PC-9 (cell line): ENCODE results near the gene PFKFB1. TPM values are rescaled to one million over a fixed set of nuclear protein-coding genes. Genes with fewer than 3 reads are reported as not detected.

Source experiments
- BruUV-seq: library from RNA; stranded (reverse); fragments of 400-500 nt; replicated peaks from 2 replicates; lab custom pipeline; 2021; lab: Mats Ljungman, UMichigan
- CTCF ChIA-PET: fragments of 300-600 bp; sonication (Branson Sonifier 250); formaldehyde crosslinking; loops from one replicate; lab custom pipeline; 2022; ENCODE audit warnings: antibody characterized with exemption; lab: Charles Lee
- POLR2A ChIA-PET: fragments of 300-600 bp; sonication (Branson Sonifier 250); formaldehyde crosslinking; loops from one replicate; lab custom pipeline; 2022; ENCODE audit warnings: antibody characterized with exemption; ENCODE audit not compliant: unreplicated experiment; lab: Charles Lee
- DNase-seq, 2 experiments: peaks; one replicate each; pipeline versions ENCODE4 v3.0.0 to v3.0.0-alpha.2; 2015 to 2022; ENCODE audit warnings: mixed read lengths in 1 of 2
- H2AFZ ChIP-seq: fragments of 200-600 bp; sonication (generic); 2 replicates; pipeline ENCODE4 v1.8.1; 2017; ENCODE audit warnings: antibody characterized with exemption
- H3F3A ChIP-seq: fragments of 200-600 bp; sonication (generic); 2 replicates; pipeline ENCODE4 v1.8.1; 2017; ENCODE audit warnings: antibody characterized with exemption, mild to moderate bottlenecking, low read depth; ENCODE audit not compliant: insufficient read depth
- H3K27ac ChIP-seq: fragments of 200-600 bp; sonication (generic); 2 replicates; pipeline ENCODE4 v1.6.1; 2016; ENCODE audit warnings: mixed run types
- H3K27me3 ChIP-seq: fragments of 200-600 bp; sonication (generic); 2 replicates; pipeline ENCODE4 v1.6.1; 2016; ENCODE audit warnings: low read depth, mixed run types; ENCODE audit not compliant: insufficient read depth
- H3K36me3 ChIP-seq: fragments of 200-600 bp; sonication (generic); 2 replicates; pipeline ENCODE4 v1.6.1; 2016; ENCODE audit warnings: low read depth, mixed run types
- H3K4me1 ChIP-seq: fragments of 200-600 bp; sonication (generic); replicated peaks from 2 replicates; pipeline ENCODE4 v1.6.1; 2016; ENCODE audit warnings: mixed run types; ENCODE audit not compliant: insufficient read depth
- H3K4me2 ChIP-seq: fragments of 200-600 bp; sonication (generic); 2 replicates; pipeline ENCODE4 v1.6.1; 2017; ENCODE audit warnings: mixed run types
- H3K4me3 ChIP-seq: fragments of 200-600 bp; sonication (generic); 2 replicates; pipeline ENCODE4 v1.6.1; 2016; ENCODE audit warnings: mixed run types
- H3K79me2 ChIP-seq: fragments of 200-600 bp; sonication (generic); 2 replicates; pipeline ENCODE4 v1.6.1; 2017; ENCODE audit warnings: low read depth, mixed run types
- H3K9me2 ChIP-seq: fragments of 200-600 bp; sonication (generic); 2 replicates; pipeline ENCODE4 v1.8.1; 2017; ENCODE audit warnings: mild to moderate bottlenecking; ENCODE audit not compliant: insufficient read depth
- H3K9me3 ChIP-seq: fragments of 200-600 bp; sonication (generic); 2 replicates; pipeline ENCODE4 v1.8.1; 2016; ENCODE audit warnings: low read depth; ENCODE audit not compliant: insufficient read depth
- H4K20me1 ChIP-seq: fragments of 200-600 bp; sonication (generic); 2 replicates; pipeline ENCODE4 v1.8.1; 2017; ENCODE audit not compliant: insufficient read depth
- CTCF ChIP-seq: fragments of 200-600 bp; sonication (generic); conservative IDR thresholded peaks from 2 replicates; pipeline ENCODE4 v1.6.1; 2017; ENCODE audit warnings: mixed run types, antibody characterized with exemption, mild to moderate bottlenecking, moderate library complexity
- EZH2 ChIP-seq: fragments of 200-600 bp; sonication (generic); IDR thresholded peaks from 2 replicates; pipeline ENCODE4 v1.8.0; 2017; ENCODE audit warnings: antibody characterized with exemption, low read depth
- intact Hi-C: fragments of 100-400 bp; cut with micrococcal nuclease; formaldehyde crosslinking; loops from one replicate; pipeline ENCODE4 v1.10.0; 2022; ENCODE audit not compliant: unreplicated experiment
- total RNA-seq: library from RNA; stranded (reverse); gene quantifications from 2 replicates; pipeline ENCODE4 v1.2.3, GENCODE V29; 2021

PFKFB1 gene
- total RNA-seq, 1 experiment from 2014 or later: 0.74 TPM

- no peak for TF ChIP-seq CTCF
- TF ChIP-seq EZH2: no peak
- no TSS peak for BruUV-seq
- Histone ChIP-seq H3F3A (no peaks in the 10 kb centered on the region), H3K27ac (no peak overlapping the region), H3K36me3 (no peaks in the 10 kb centered on the region), H2AFZ (no peak overlapping the region), H3K4me3 (no peak overlapping the region), H3K4me1 (no peaks in the 10 kb centered on the region), H4K20me1 (no peaks in the 10 kb centered on the region), H3K4me2 (no peak overlapping the region), H3K79me2 (no peaks in the 10 kb centered on the region), H3K9me3 (no peaks in the 10 kb centered on the region), H3K9me2 (no peaks in the 10 kb centered on the region), H3K27me3 (no peaks in the 10 kb centered on the region)
- intact Hi-C loops: no loop called here
- DNase-seq: peak in 1 of 2 experiments; percentile 35
- POLR2A ChIA-PET: no interaction called here
- CTCF ChIA-PET: no interaction called here
Measured at GRCh38 chrX:55026143-55026542, 32.2 kb upstream of the PFKFB1 start.

- Histone ChIP-seq H3K4me2 (no peak overlapping the region), H3K9me2 (no peaks in the 10 kb centered on the region), H4K20me1 (no peaks in the 10 kb centered on the region), H3K4me3 (no peak overlapping the region), H3K27ac (no peak overlapping the region), H3K27me3 (no peaks in the 10 kb centered on the region), H3K36me3 (no peaks in the 10 kb centered on the region), H3K4me1 (peaks cover 12% of the 10 kb centered on the region), H2AFZ (no peak overlapping the region), H3F3A (peaks cover 2% of the 10 kb centered on the region; the same call in 1 of the 2 replicates), H3K9me3 (no peaks in the 10 kb centered on the region), H3K79me2 (no peaks in the 10 kb centered on the region)
- POLR2A ChIA-PET: no interaction called here
- DNase-seq: no peak
- intact Hi-C loops: no loop called here
- BruUV-seq: no TSS peak
- TF ChIP-seq EZH2: no peak
- TF ChIP-seq CTCF: no peak
- CTCF ChIA-PET: no interaction called here
Measured at GRCh38 chrX:55014897-55015299, 20.9 kb upstream of the PFKFB1 start.

GRCh38 chrX:55011294-55011693 lies 17.3 kb upstream of the PFKFB1 start:
- Histone ChIP-seq H2AFZ (no peak overlapping the region), H3K27me3 (no peaks in the 10 kb centered on the region), H3F3A (peaks cover 32% of the 10 kb centered on the region), H3K36me3 (no peaks in the 10 kb centered on the region), H3K4me3 (no peak overlapping the region), H3K4me1 (peaks cover 47% of the 10 kb centered on the region), H3K79me2 (no peaks in the 10 kb centered on the region), H3K4me2 (no peak overlapping the region), H3K27ac (no peak overlapping the region), H4K20me1 (no peaks in the 10 kb centered on the region), H3K9me3 (no peaks in the 10 kb centered on the region), H3K9me2 (no peaks in the 10 kb centered on the region)
- no peak for DNase-seq
- BruUV-seq: no TSS peak
- ChIA-PET CTCF (no interaction called here), POLR2A (no interaction called here)
- intact Hi-C loops: no loop called here
- no peak for TF ChIP-seq EZH2
- peak; percentile 58 for TF ChIP-seq CTCF
